NCI-H446 treated with DMSO at 0.1 percent for 48 hours (cell line): ENCODE measurements around the gene BEST4.
"Not testable (repeated sequence)": the region's sequence is repeated elsewhere in the genome, so short reads cannot be mapped to it uniquely, and the experiment has no call there.

ENCODE experiments used
- DNase-seq: peaks from one replicate; lab custom pipeline; 2025; lab: John Stamatoyannopoulos, UW

Gene BEST4

DNA sequence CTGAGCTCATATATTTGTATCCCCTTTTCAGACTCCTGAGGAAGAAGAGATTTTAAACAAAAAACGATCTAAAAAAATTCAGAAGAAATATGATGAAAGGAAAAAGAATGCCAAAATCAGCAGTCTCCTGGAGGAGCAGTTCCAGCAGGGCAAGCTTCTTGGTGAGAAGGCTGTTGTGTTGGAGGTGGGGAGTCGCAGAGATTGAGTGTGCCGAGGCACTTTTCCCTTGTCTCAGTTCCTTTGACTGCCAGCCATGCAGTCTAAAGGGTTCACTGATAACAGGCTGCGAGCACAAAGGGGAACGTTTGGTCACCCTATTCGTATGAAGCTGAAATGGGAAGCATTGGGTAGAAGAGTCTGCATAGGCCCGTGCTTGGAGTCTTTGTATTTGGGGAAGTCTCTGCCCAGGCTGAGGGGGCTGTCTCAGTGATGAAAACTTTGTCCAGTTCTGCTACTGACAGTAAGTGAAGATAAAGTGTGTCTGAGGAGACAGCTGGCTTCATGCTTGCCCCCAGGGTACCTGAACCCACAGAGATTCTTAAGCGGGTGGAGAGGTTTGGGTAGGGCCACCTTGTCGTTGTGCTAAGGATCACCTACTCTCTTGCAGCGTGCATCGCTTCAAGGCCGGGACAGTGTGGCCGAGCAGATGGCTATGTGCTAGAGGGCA is 9.9 kb downstream of the BEST4 start:
- DNase-seq: no peak

- no peak for DNase-seq
Observed at GRCh38 chr1:44777547-44777946, 10.4 kb downstream of the BEST4 start.

GRCh38 chr1:44776730-44777068 is 11.3 kb downstream of the BEST4 start:
- no peak for DNase-seq

DNA sequence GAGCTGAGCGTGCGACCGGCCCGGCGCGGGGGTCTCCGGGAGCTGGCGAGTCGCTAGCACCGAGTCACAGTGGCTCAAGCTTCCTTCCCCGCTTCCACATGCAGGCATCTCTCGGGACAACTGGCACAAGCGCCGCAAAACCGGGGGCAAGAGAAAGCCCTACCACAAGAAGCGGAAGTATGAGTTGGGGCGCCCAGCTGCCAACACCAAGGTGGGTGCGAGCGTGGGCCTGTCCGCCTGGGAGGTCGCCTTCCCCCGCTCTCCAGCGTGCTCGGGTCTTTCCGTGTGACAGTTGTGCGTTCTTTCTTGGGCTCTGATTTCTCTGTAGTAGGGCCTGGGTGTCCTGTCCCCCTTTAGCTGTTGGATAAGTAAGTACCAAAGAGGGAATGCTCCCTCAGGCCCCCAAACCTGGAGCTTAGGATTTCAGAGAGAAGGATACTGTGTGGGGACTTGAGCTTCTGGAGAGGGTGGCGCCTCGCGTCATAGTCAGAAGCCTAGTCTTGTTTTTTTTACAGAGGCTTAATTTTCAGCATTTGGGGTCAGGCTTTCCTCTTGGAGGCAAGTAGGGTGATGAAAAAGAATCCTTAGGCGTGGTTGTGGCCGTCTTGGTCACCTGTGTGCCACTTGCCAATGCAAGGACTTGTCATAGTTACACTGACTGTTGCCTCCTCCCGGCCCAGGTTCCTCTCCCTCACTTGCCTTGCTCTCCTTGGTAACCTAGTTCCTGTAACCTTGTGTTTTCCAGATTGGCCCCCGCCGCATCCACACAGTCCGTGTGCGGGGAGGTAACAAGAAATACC is 11.8 kb downstream of the BEST4 start:
- DNase-seq: no peak

DNA sequence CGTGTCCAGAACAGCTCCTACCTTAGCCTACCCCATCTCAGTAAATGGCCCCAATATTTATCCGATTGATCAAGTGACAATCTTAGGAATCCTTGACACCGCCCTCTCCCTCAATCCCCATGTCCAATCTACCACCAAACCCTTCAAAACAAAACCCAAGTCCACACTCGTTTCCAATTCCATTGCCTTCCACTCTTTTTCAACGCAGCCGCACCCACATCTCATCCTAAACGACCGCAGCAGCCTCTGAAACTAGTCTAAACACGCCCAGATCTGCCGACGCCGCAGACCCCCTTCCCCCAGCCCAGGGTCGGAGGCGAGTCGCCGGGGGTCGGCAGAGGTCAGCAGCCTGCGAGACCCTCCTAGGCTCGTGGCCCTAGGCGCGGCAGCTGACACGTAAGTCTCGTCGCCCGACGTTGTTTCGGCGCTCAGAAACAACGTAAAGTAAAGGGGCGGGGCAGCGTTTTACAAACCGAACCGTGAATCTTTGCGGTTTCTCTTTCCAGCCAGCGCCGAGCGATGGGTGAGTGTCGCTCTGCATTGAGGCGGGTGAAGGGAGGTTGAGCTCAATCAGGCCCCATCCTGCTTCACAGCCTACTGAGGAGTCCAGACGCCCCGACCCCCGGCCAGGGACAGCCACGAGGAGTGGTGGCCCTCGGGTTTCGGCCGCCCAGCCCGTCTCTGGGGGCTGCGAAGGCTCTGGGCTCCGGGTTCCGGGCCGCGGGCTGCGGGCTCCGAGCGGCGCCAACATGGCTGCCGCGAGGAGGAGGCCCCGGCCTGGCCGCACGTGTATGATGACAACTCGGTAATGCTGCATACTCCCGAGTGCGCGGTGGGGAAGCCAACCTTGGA is 12.7 kb downstream of the BEST4 start, which contains the start of gene RPS8:
Gene RPS8 (plus strand): TSS at position 463 of the 852 bp plus-strand sequence. CDS start 57 bp downstream, at position 520.
- peak; percentile 87 for DNase-seq

GRCh38 chr1:44766421-44766820 is 21.5 kb downstream of the BEST4 start:
- not testable (repeated sequence) for DNase-seq

DNA sequence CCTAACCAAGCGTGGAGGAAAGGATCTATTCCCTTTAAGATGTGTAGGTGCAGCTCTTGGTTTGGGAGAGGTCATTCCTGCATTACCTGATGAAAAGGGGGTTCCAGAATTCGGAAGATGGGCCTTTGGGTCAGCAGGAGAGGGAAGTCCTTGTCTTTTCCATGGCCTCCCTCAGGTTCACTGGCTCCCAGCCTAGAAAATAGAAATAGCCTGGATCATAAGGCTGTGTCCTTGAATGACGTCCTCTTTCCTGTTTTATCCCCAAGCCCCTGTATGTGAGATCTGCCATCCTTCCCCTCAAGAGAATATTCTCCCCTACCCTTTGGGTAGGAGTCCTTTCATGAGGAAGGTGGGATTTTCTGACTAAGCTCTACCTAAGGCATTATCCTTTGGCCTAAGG is 27.1 kb downstream of the BEST4 start:
- no peak for DNase-seq

DNA sequence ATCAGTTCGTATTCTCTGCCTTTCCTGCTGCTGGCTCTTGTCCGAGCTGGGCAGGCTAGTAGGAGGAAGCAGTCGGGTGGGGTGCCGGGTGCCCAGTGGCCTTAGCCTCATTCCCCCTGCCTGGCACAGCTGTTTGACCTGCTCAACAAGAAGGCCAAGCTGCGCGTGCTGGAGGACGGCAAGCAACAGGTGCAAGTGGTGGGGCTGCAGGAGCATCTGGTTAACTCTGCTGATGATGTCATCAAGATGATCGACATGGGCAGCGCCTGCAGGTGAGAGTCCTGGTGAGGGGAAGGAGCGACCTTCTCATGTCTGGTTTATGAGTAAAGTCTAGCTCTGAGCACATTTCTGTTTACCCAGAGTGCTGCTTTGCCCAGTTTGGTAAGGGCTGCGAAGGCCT is 28.9 kb downstream of the BEST4 start:
- DNase-seq: no peak

DNA sequence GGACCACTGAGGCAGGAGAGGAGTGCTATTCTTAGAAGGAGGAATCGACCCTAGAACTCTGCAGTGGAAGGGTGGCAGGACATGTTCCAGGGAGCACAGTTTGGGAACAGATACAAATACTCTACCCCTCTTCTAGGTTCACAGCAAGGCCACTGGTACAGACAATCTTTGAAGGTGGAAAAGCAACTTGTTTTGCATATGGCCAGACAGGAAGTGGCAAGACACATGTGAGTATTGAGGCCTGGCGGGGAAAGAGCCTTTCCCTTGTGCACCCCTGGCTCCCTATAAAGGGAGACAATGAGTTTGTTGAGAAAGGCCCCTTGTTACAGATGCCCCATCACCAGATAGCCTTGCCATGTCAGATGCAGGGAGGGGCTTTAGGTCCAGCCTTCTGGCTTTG is 30.6 kb downstream of the BEST4 start:
- DNase-seq: no peak

- no peak for DNase-seq
Observed at GRCh38 chr1:44747878-44748277, 40.1 kb downstream of the BEST4 start.

GRCh38 chr1:44743211-44743610 is 44.8 kb downstream of the BEST4 start:
- DNase-seq: no peak

DNA sequence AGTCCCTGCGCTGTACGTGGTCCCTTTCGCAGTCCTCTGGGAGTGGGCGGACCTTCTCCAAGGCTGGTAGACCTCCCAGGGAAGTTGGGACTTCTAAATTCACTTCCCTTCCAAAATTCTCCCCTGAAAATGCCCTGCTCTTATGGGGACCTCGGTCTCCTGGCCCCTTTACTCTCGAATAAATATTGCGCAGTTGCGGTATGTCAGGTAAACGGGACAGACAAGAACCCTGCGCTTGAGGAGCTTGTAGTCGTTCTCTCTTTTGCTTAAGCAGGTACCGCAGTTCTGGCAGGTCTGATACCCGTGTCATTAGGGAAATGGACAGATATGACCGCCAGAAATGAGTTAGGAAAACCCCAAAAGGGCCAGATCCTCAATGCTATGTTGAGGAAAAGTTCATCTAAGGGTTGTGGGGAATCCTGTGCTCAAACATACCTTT is 47.8 kb downstream of the BEST4 start:
- DNase-seq: no peak

DNA sequence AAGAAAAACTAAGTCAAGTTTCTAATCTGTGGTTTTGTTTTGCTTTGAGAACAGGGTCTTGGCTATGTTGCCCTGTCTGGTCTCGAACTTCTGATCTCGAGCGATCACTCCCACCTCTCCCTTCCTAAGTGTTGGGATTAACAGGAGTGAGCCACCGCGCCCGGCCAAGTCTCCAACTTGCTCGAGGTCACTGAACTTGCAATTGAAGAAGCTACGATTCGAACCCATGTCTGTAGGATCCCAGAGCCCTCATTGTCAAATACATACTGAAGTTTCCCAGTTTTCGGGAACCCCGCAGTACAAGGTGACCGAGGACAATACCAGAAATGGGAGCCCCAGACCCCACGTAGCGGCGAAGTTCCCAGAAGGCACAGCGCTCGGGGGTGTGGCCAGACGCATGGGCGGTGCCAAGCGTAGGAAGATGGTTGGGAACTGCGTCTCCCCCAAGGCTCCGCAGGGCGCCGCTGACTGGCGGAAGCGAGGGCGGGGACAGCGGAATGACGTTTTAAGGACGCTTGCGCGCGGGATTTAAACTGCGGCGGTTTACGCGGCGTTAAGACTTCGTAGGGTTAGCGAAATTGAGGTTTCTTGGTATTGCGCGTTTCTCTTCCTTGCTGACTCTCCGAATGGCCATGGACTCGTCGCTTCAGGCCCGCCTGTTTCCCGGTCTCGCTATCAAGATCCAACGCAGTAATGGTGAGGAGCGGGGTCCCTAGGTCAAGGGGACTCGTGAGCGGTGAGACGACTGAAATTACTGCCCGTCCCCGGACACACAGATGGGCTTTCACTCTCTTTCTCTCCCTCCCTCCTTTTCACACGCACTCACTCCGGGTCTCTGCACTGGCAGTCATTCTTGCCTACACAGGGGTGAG is 48.4 kb downstream of the BEST4 start, which contains the start of gene KIF2C:
Gene KIF2C (plus strand): TSS at position 531 of the 872 bp plus-strand sequence. CDS start 96 bp downstream, at position 627.
- peak; percentile 97 for DNase-seq

- not testable (repeated sequence) for DNase-seq
Observed at GRCh38 chr1:44738953-44739306, 49.0 kb downstream of the BEST4 start.

- no peak for DNase-seq
Observed at GRCh38 chr1:44735992-44736391, 52.0 kb downstream of the BEST4 start.

DNA sequence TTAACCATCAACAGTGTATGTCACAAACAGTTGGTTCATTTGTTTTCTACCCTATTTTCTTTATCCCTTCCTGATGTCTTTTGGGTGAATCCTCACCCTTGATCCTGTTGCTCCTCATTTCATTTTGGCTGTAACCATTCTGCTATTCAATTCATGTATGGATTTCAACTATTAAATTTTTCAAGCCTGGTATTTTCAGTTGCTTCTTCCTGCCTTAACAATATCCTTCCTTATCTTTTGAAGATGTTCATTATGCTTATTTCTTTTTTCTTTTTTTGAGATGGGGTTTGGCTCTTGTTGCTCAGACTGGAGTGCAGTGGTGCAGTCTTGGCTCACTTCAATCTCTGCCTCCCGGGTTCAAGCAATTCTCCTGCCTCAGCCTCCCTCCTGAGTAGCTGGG is 54.2 kb downstream of the BEST4 start:
- no peak for DNase-seq
